Activated B cell treated with CpG ODN at 0.5 μM for 24 hours (primary cell): ENCODE data around the gene ZBTB21. TPM values are rescaled to one million over a fixed set of nuclear protein-coding genes. Genes with fewer than 3 reads are reported as not detected.

Experiments used
- ATAC-seq: fragments of 200-7000 bp; cut with Tn5 transposase; one replicate; pipeline ENCODE4 v1.10.0; 2021; ENCODE audit warnings: low read depth, mild to moderate bottlenecking, moderate library complexity
- CTCF ChIA-PET: fragments of 350-600 bp; sonication (Branson Sonifier 250); formaldehyde crosslinking; loops from one replicate; lab custom pipeline; 2021; ENCODE audit warnings: antibody characterized with exemption; lab: Charles Lee
- POLR2A ChIA-PET: fragments of 350-600 bp; sonication (Branson Sonifier 250); formaldehyde crosslinking; loops from one replicate; lab custom pipeline; 2021; ENCODE audit warnings: antibody characterized with exemption; lab: Charles Lee
- DNase-seq: peaks from one replicate; pipeline ENCODE4 v3.0.0; 2022
- H3K27ac Mint-ChIP-seq: one replicate; pipeline ENCODE4 v1.8.0; 2020; ENCODE audit warnings: mixed read lengths
- H3K27me3 Mint-ChIP-seq: one replicate; pipeline ENCODE4 v1.8.0; 2021; ENCODE audit warnings: mixed read lengths
- H3K36me3 Mint-ChIP-seq: one replicate; pipeline ENCODE4 v1.8.0; 2021; ENCODE audit warnings: low read depth, mixed read lengths
- H3K4me1 Mint-ChIP-seq: one replicate; pipeline ENCODE4 v1.8.0; 2021; ENCODE audit warnings: mixed read lengths
- H3K4me3 Mint-ChIP-seq: one replicate; pipeline ENCODE4 v1.8.0; 2020; ENCODE audit warnings: mild to moderate bottlenecking, mixed read lengths
- H3K9me3 Mint-ChIP-seq: one replicate; pipeline ENCODE4 v1.8.0; 2020; ENCODE audit warnings: mixed read lengths
- CTCF ChIP-seq: fragments of 200-600 bp; IDR thresholded peaks from one replicate; pipeline ENCODE4 v1.8.0; 2022; ENCODE audit warnings: antibody characterized with exemption, mild to moderate bottlenecking
- intact Hi-C: fragments of 100-400 bp; cut with micrococcal nuclease; formaldehyde crosslinking; loops from one replicate; pipeline ENCODE4 v1.15.1; 2024
- total RNA-seq: library from RNA; stranded (reverse); gene quantifications from 2 replicates; pipeline ENCODE4 v1.2.3, GENCODE V29; 2022

ZBTB21 gene
- total RNA-seq, 1 donor from 2014 or later = 24.2 TPM

- intact Hi-C loops = no loop called here
- CTCF ChIA-PET = no interaction called here
Observed at GRCh38 chr21:42026082-42026435, 15.9 kb upstream of the ZBTB21 start.

GRCh38 chr21:42025376-42026081 lies 15.4 kb upstream of the ZBTB21 start:
- TF ChIP-seq CTCF = no peak

More at GRCh38 chr21:42026082-42026435, 15.9 kb upstream of the ZBTB21 start:
- peaks cover 6% of the 10 kb centered on the region for H3K4me1 Mint-ChIP-seq
- POLR2A ChIA-PET = no interaction called here
- TF ChIP-seq CTCF = no peak
- H3K4me3 Mint-ChIP-seq = no peak overlapping the region
- no peak for DNase-seq
- peaks cover 3% of the 10 kb centered on the region for H3K27me3 Mint-ChIP-seq
- H3K27ac Mint-ChIP-seq = no peak overlapping the region
- no peaks in the 10 kb centered on the region for H3K36me3 Mint-ChIP-seq
- no peaks in the 10 kb centered on the region for H3K9me3 Mint-ChIP-seq
- no peak for ATAC-seq

GRCh38 chr21:42022906-42023305 lies 12.7 kb upstream of the ZBTB21 start:
- Mint-ChIP-seq H3K27me3 (peaks cover 8% of the 10 kb centered on the region), H3K27ac (no peak overlapping the region), H3K4me3 (no peak overlapping the region), H3K9me3 (no peaks in the 10 kb centered on the region), H3K36me3 (no peaks in the 10 kb centered on the region), H3K4me1 (peaks cover 2% of the 10 kb centered on the region)
- intact Hi-C loops = no loop called here
- DNase-seq = no peak
- ChIA-PET POLR2A (no interaction called here), CTCF (no interaction called here)
- ATAC-seq = no peak
- TF ChIP-seq CTCF = no peak

More at GRCh38 chr21:42025376-42026081, 15.4 kb upstream of the ZBTB21 start:
- Mint-ChIP-seq H3K9me3 (no peaks in the 10 kb centered on the region), H3K27ac (no peak overlapping the region), H3K27me3 (peaks cover 3% of the 10 kb centered on the region), H3K4me1 (peaks cover 6% of the 10 kb centered on the region), H3K36me3 (no peaks in the 10 kb centered on the region), H3K4me3 (no peak overlapping the region)
- ChIA-PET CTCF (no interaction called here), POLR2A (no interaction called here)
- no peak for DNase-seq
- intact Hi-C loops = no loop called here
- no peak for ATAC-seq

- H3K9me3 Mint-ChIP-seq = no peaks in the 10 kb centered on the region
- no peaks in the 10 kb centered on the region for H3K36me3 Mint-ChIP-seq
- H3K4me3 Mint-ChIP-seq = no peak overlapping the region
- DNase-seq (no peak), ATAC-seq (no peak)
- CTCF ChIA-PET = no interaction called here
- H3K4me1 Mint-ChIP-seq = no peaks in the 10 kb centered on the region
- H3K27ac Mint-ChIP-seq = no peak overlapping the region
- POLR2A ChIA-PET = no interaction called here
- no peak for TF ChIP-seq CTCF
- peaks cover 8% of the 10 kb centered on the region for H3K27me3 Mint-ChIP-seq
- intact Hi-C loops = no loop called here
Observed at GRCh38 chr21:42022091-42022430, 11.9 kb upstream of the ZBTB21 start.

- POLR2A ChIA-PET = no interaction called here
- CTCF ChIA-PET = no interaction called here
Observed at GRCh38 chr21:42021371-42022090, 11.4 kb upstream of the ZBTB21 start.

More at GRCh38 chr21:42021371-42022090, 11.4 kb upstream of the ZBTB21 start:
- peaks cover 8% of the 10 kb centered on the region for H3K27me3 Mint-ChIP-seq
- TF ChIP-seq CTCF = no peak
- intact Hi-C loops = no loop called here
- H3K4me1 Mint-ChIP-seq = no peaks in the 10 kb centered on the region
- no peak overlapping the region for H3K4me3 Mint-ChIP-seq
- ATAC-seq (no peak), DNase-seq (no peak)
- H3K9me3 Mint-ChIP-seq = no peaks in the 10 kb centered on the region
- H3K36me3 Mint-ChIP-seq = no peaks in the 10 kb centered on the region
- no peak overlapping the region for H3K27ac Mint-ChIP-seq
